Liver (tissue), 2 donors: ENCODE measurements around the gene PBLD.

Experiments
- CTCF ChIP-seq: fragments of 150-350 bp; IDR thresholded peaks from 2 replicates; pipeline ENCODE4 v1.5.1; 2017; ENCODE audit warnings: improper control_type of control experiment, low read depth, low read length; ENCODE audit not compliant: missing input control
- FOXA1 ChIP-seq: IDR thresholded peaks from 2 replicates; pipeline ENCODE4 v1.6.1; 2016; ENCODE audit warnings: antibody characterized with exemption
- YY1 ChIP-seq: IDR thresholded peaks from 2 replicates; pipeline ENCODE4 v1.6.1; 2016; ENCODE audit warnings: antibody characterized with exemption, mild to moderate bottlenecking
- TF ChIP-seq, protein P1 (sequence below): IDR thresholded peaks from 2 replicates; pipeline ENCODE4 v1.6.1; 2016; ENCODE audit warnings: antibody characterized with exemption, mild to moderate bottlenecking
- donor health status: healthy.

DNA sequence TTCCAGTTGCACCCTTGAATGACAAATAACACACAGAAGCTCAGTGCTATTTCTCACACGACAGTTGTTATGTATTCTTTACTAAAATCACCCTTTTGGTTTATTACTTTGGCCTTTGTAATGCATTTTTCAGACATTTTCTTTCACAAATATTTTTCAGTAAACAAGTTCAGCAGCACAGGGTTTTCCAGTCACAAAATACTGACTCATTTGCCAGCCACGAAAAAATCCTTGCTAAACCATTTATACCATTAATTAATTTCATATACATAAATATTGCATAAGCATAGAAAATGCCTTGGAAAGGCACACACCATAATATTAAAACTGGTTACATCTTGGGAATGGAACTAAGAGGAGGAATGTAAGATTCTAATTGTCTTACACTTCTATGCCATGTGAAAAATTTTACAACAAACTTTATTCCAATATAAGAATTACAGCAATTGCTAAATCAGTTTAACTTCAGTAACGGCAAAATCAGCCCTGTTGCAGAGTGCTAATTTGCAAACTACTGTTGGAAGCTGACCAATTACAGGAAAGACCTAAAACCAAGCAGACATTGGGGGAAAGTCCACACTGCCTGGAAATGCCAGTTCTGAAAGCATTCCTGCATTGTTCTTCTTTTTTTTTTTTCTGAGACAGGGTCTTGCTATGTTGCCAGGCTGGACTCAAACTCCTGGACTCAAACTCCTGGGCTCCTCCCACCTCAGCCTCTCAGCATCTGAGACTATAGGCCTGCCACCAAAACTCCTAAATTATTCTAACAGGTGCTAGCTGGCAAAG lies 31.6 kb upstream of the PBLD start:
- TF ChIP-seq YY1 (no peak), CTCF (no peak), FOXA1 (no peak)
- TF ChIP-seq, protein P1, sequence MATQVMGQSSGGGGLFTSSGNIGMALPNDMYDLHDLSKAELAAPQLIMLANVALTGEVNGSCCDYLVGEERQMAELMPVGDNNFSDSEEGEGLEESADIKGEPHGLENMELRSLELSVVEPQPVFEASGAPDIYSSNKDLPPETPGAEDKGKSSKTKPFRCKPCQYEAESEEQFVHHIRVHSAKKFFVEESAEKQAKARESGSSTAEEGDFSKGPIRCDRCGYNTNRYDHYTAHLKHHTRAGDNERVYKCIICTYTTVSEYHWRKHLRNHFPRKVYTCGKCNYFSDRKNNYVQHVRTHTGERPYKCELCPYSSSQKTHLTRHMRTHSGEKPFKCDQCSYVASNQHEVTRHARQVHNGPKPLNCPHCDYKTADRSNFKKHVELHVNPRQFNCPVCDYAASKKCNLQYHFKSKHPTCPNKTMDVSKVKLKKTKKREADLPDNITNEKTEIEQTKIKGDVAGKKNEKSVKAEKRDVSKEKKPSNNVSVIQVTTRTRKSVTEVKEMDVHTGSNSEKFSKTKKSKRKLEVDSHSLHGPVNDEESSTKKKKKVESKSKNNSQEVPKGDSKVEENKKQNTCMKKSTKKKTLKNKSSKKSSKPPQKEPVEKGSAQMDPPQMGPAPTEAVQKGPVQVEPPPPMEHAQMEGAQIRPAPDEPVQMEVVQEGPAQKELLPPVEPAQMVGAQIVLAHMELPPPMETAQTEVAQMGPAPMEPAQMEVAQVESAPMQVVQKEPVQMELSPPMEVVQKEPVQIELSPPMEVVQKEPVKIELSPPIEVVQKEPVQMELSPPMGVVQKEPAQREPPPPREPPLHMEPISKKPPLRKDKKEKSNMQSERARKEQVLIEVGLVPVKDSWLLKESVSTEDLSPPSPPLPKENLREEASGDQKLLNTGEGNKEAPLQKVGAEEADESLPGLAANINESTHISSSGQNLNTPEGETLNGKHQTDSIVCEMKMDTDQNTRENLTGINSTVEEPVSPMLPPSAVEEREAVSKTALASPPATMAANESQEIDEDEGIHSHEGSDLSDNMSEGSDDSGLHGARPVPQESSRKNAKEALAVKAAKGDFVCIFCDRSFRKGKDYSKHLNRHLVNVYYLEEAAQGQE: no peak
